Midbrain (tissue), 1 donor: Measurements from ENCODE around the gene CDV3.

Experiments used
- DNase-seq: peaks from one replicate; lab custom pipeline; 2025; lab: John Stamatoyannopoulos, UW

The CDV3 gene

GRCh38 chr3:133568294-133569014 is 5.0 kb upstream of the CDV3 start:
- DNase-seq: no peak

GRCh38 chr3:133570139-133570936 is 3.1 kb upstream of the CDV3 start:
- DNase-seq: no peak

GRCh38 chr3:133570937-133571320 is 2.6 kb upstream of the CDV3 start:
- DNase-seq: no peak

- no peak for DNase-seq
Measured at GRCh38 chr3:133572158-133573053, 1.1 kb upstream of the CDV3 start.

- no peak for DNase-seq
Measured at GRCh38 chr3:133573054-133573628, 345 bp upstream of the CDV3 start.

- no peak for DNase-seq
Measured at GRCh38 chr3:133574260-133574881, 885 bp downstream of the CDV3 start.

GRCh38 chr3:133575086-133575485 is 1.6 kb downstream of the CDV3 start:
- DNase-seq: no peak

GRCh38 chr3:133576169-133576568 is 2.7 kb downstream of the CDV3 start:
- DNase-seq: no peak

- DNase-seq: no peak
Measured at GRCh38 chr3:133578548-133579191, 5.2 kb downstream of the CDV3 start.

GRCh38 chr3:133583396-133583795 is 9.9 kb downstream of the CDV3 start:
- DNase-seq: no peak

GRCh38 chr3:133588035-133588434 is 14.5 kb downstream of the CDV3 start:
- DNase-seq: no peak

GRCh38 chr3:133588784-133589465 is 15.4 kb downstream of the CDV3 start:
- no peak for DNase-seq

GRCh38 chr3:133589503-133589902 is 16.0 kb downstream of the CDV3 start:
- no peak for DNase-seq

GRCh38 chr3:133591271-133591742 is 17.8 kb downstream of the CDV3 start:
- no peak for DNase-seq

GRCh38 chr3:133592843-133593242 is 19.4 kb downstream of the CDV3 start:
- no peak for DNase-seq

GRCh38 chr3:133593243-133593642 is 19.8 kb downstream of the CDV3 start:
- no peak for DNase-seq

GRCh38 chr3:133595341-133595740 is 21.9 kb downstream of the CDV3 start:
- no peak for DNase-seq

GRCh38 chr3:133598405-133598804 is 24.9 kb downstream of the CDV3 start:
- DNase-seq: no peak

- no peak for DNase-seq
Measured at GRCh38 chr3:133599280-133599679, 25.8 kb downstream of the CDV3 start.

GRCh38 chr3:133600572-133601081 is 27.1 kb downstream of the CDV3 start:
- DNase-seq: no peak
